Activated CD4-positive, alpha-beta T cell treated with anti-CD3 and anti-CD28 coated beads, Interleukin-2, amount 10 ng/mL, durations not matched to agents 7 days and 5 days (primary cell): ENCODE results near the gene ZC3H11A. TPM values are rescaled to one million over a fixed set of nuclear protein-coding genes. Genes with fewer than 3 reads are reported as not detected.
A peak's percentile ranks its signal among the peaks of the same experiment; 100 is the strongest.
"Not testable (repeated sequence)": the region's sequence is repeated elsewhere in the genome, so short reads cannot be mapped to it uniquely, and the experiment has no call there.

Experiments used
- CTCF ChIA-PET: fragments of 350-600 bp; sonication (Branson Sonifier 250); formaldehyde crosslinking; loops from one replicate; lab custom pipeline; 2021; ENCODE audit warnings: antibody characterized with exemption; lab: Charles Lee
- POLR2A ChIA-PET: fragments of 350-600 bp; sonication (Branson Sonifier 250); formaldehyde crosslinking; loops from one replicate; lab custom pipeline; 2021; ENCODE audit warnings: antibody characterized with exemption; lab: Charles Lee
- DNase-seq: peaks from one replicate; pipeline ENCODE4 v3.0.0-alpha.2; 2020
- H3K27ac Mint-ChIP-seq: one replicate; pipeline ENCODE4 v1.8.0; 2021; ENCODE audit warnings: mild to moderate bottlenecking, moderate library complexity, mixed read lengths
- H3K27me3 Mint-ChIP-seq: one replicate; pipeline ENCODE4 v1.8.0; 2021; ENCODE audit warnings: mixed read lengths
- H3K36me3 Mint-ChIP-seq: one replicate; pipeline ENCODE4 v1.8.0; 2021; ENCODE audit warnings: low read depth, mixed read lengths
- H3K4me1 Mint-ChIP-seq: one replicate; pipeline ENCODE4 v1.8.0; 2021; ENCODE audit warnings: mixed read lengths
- H3K4me3 Mint-ChIP-seq: one replicate; pipeline ENCODE4 v1.8.0; 2021; ENCODE audit warnings: mild to moderate bottlenecking, moderate library complexity, mixed read lengths
- H3K9me3 Mint-ChIP-seq: one replicate; pipeline ENCODE4 v1.8.0; 2021; ENCODE audit warnings: mixed read lengths
- total RNA-seq, 2 experiments: library from RNA; stranded (reverse); gene quantifications; one replicate each; pipeline ENCODE4 v1.2.3, GENCODE V29; 2021

The ZC3H11A gene
- total RNA-seq = 10 to 100 TPM; 83.6 to 97.8 TPM

DNA sequence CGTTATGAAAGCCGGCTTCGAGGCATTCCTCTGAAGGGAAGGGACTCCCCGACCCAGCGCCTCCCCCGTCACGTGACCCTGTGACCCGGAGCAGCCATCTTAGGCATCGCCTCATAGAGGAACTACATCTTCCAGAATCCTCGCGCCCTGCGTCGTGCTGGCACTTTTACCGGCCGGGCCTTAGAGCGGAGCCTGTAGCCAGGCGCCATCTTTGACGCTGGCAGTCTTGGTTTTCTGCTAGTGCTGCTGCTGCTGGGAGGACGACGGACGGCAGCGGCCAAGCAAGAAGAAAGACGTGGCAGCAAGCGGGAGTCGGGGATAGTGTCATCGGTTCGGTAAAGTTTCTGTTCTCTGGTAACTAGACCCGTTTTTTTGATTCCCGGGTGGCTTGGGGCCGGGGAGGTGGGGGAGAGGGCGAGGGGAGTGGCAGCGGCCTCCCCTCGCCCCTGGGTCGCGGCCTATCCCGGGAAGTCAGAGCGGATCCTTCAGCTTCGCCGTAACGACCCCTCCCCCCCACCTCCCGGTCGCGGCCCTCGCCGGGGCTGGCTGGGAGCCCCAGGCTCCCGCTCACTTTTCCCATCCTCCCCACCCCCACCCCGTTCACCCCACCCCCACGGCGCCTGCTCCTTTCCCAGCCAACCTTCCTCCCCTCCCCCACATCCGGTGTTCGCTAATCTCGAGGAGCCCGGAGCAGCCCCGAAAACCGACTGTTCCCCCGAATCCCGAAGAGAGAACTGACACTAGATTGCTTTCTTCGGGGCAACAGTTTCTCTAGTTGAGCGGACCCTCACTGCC, at the start of gene ZC3H11A, which contains the start of gene ZBED6:
TSS of gene ZC3H11A (plus strand) at position 183 of the 795 bp plus-strand sequence. CDS start 21,448 bp downstream, outside the sequence.
TSS of gene ZBED6 (plus strand) at position 183 of the 795 bp plus-strand sequence. CDS start 1,900 bp downstream, outside the sequence.
- Mint-ChIP-seq H3K27ac (peak within 1 kb of the TSS; percentile 93), H3K9me3 (peaks cover 4% of the 10 kb centered on the region), H3K4me3 (peak within 1 kb of the TSS; percentile 95), H3K27me3 (no peaks in the 10 kb centered on the region), H3K4me1 (peaks cover 51% of the 10 kb centered on the region), H3K36me3 (peaks cover 39% of the 10 kb centered on the region)
- POLR2A ChIA-PET = interaction anchor here (0.5 kb wide), 1 partner anchor 732 kb away, joined by 3 read pairs; no protein-coding TSS in a partner anchor
- CTCF ChIA-PET = interaction anchor here (0.8 kb wide), 1 partner anchor 40 kb away, joined by 4 read pairs; no protein-coding TSS in a partner anchor
- peak; percentile 100 for DNase-seq

GRCh38 chr1:203746281-203746680, 49.1 kb upstream of the ZC3H11A start:
- Mint-ChIP-seq H3K4me3 (no peak overlapping the region), H3K4me1 (peaks cover 18% of the 10 kb centered on the region), H3K27ac (no peak overlapping the region), H3K27me3 (no peaks in the 10 kb centered on the region), H3K36me3 (peaks cover 30% of the 10 kb centered on the region), H3K9me3 (no peaks in the 10 kb centered on the region)
- ChIA-PET POLR2A (no interaction called here), CTCF (interaction anchor here (0.8 to 2.6 kb wide), 5 partner anchors 14 to 477 kb away, joined by 3 to 13 read pairs (median 5); partner anchors contain the start of gene LAX1)
- no peak for DNase-seq

DNA sequence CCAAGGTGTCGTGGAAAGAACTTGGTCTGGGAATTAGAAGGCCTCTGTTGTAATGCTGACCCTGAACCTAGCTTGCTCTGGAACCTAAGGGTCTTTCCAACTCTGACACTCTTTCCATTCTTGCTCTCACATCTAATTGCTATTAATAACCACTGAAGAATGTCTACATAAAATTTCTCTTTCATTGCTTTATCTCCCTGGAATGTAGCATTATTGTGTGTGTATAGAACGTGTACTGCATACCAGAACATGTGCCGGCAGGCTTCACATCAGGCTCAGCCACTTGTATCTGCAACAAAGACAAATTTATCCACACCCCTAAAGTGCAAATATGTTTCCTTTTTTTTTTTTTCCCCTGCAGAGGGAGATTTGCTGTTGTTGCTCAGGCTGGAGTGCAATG, 44.4 kb upstream of the ZC3H11A start:
- H3K9me3 Mint-ChIP-seq = no peaks in the 10 kb centered on the region
- H3K4me1 Mint-ChIP-seq = peaks cover 23% of the 10 kb centered on the region
- H3K4me3 Mint-ChIP-seq = no peak overlapping the region
- peaks cover 2% of the 10 kb centered on the region for H3K36me3 Mint-ChIP-seq
- ChIA-PET POLR2A (no interaction called here), CTCF (interaction anchor here (1.7 kb wide), 1 partner anchor 14 kb away, joined by 6 read pairs; the partner anchor contains the start of gene LAX1)
- no peaks in the 10 kb centered on the region for H3K27me3 Mint-ChIP-seq
- H3K27ac Mint-ChIP-seq = no peak overlapping the region
- no peak for DNase-seq

DNA sequence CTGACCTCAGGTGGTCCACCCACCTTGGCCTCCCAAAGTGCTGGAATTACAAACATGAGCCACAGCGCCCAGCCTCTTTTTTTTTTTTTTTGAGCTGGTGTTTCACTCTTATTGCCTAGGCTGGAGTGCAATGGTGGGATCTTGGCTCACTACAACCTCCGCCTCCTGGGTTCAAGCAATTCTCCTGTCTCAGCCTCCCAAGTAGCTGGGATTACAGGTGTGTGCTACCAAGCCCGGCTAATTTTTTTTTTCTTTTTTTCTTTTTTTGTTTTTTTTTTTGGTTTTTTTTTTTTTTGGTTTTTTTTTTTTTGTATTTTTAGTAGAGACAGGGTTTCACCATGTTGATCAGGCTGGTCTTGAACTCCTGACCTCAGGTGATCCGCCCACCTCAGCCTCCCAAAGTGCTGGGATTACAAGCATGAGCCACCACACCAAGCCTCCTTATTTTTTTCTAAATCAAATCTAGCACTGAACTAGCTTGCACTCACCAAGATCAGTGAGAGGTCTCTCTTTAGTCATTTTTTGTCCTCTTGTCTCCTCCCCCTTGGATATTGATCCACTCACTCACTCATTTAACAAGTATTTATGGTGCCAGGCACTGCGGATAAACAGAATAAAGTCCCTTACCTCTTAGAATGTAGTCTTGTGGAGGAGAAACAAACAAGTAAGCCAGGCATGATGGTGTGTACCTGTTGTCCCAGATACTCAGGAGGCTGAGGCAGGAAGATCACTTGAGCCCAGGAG, 43.6 kb upstream of the ZC3H11A start:
- not testable (repeated sequence) for DNase-seq, H3K9me3 Mint-ChIP-seq, H3K4me3 Mint-ChIP-seq, H3K36me3 Mint-ChIP-seq, H3K27me3 Mint-ChIP-seq, H3K27ac Mint-ChIP-seq
- peaks cover 24% of the 10 kb centered on the region for H3K4me1 Mint-ChIP-seq
- CTCF ChIA-PET = interaction anchor here (1.0 kb wide), 1 partner anchor 14 kb away, joined by 6 read pairs; the partner anchor contains the start of gene LAX1
- POLR2A ChIA-PET = interaction anchor here (0.6 kb wide), 1 partner anchor 13 kb away, joined by 3 read pairs; no protein-coding TSS in a partner anchor

DNA sequence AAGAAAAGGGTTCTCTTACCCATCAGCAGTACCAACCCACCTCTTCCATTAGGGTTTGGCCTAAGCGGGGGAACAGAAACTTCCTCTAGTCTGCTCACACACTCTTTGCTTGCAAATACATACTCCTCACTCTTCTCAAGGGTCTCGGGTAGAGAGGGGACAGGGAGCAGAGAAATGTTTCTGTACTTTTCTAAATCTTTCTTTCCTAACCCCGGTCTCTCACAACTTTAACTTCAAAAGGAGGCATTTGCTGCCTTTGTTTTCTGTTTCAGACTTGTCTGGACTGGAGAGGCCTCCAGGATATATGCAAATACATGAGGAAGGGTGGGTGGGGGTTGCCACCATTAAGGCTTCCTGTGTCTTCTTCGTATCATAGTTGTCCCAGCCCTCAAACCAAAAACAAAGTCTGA, 41.0 kb upstream of the ZC3H11A start:
- CTCF ChIA-PET = no interaction called here
- POLR2A ChIA-PET = no interaction called here
- Mint-ChIP-seq H3K36me3 (no peaks in the 10 kb centered on the region), H3K27me3 (no peaks in the 10 kb centered on the region), H3K4me3 (no peak overlapping the region), H3K4me1 (peaks cover 26% of the 10 kb centered on the region), H3K27ac (peak overlapping the region; percentile 93), H3K9me3 (no peaks in the 10 kb centered on the region)
- peak; percentile 24 for DNase-seq

DNA sequence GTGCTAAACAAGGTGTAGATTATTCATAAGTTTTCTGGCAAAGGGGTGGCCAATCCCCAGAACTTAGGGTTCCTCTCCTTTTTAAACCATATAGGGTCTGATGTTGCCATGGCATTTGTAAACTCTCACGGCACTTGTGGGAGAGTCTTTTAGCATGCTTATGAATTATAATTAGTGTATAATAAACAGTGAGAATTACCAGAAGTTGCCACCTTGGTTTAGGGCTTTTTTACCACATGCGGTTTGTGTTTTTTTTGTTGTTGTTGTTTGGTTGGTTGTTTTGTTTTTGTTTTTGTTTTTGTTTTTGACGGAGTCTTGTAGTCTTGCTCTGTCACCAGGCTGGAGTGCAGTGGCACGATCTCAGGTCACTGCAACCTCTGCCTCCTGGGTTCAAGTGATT, 39.4 kb upstream of the ZC3H11A start:
- no peaks in the 10 kb centered on the region for H3K36me3 Mint-ChIP-seq
- no peaks in the 10 kb centered on the region for H3K27me3 Mint-ChIP-seq
- no peak for DNase-seq
- no peak overlapping the region for H3K4me3 Mint-ChIP-seq
- H3K4me1 Mint-ChIP-seq = peaks cover 26% of the 10 kb centered on the region
- ChIA-PET CTCF (interaction anchor here (0.6 to 1.5 kb wide), 3 partner anchors 9 to 82 kb away, joined by 3 to 4 read pairs (median 4); partner anchors contain the start of gene LAX1), POLR2A (no interaction called here)
- H3K9me3 Mint-ChIP-seq = no peaks in the 10 kb centered on the region
- H3K27ac Mint-ChIP-seq = no peak overlapping the region

- H3K4me1 Mint-ChIP-seq = peaks cover 32% of the 10 kb centered on the region
- H3K4me3 Mint-ChIP-seq, H3K27me3 Mint-ChIP-seq, POLR2A ChIA-PET, H3K9me3 Mint-ChIP-seq, DNase-seq, H3K27ac Mint-ChIP-seq, H3K36me3 Mint-ChIP-seq: not testable (repeated sequence)
- CTCF ChIA-PET = interaction anchor here (0.6 to 1.5 kb wide), 2 partner anchors 10 to 68 kb away, joined by 3 to 6 read pairs; no protein-coding TSS in a partner anchor
Measured at GRCh38 chr1:203758749-203759148, 36.7 kb upstream of the ZC3H11A start.

- Mint-ChIP-seq H3K36me3 (peaks cover 5% of the 10 kb centered on the region), H3K9me3 (no peaks in the 10 kb centered on the region), H3K4me1 (peaks cover 32% of the 10 kb centered on the region), H3K27ac (no peak overlapping the region), H3K4me3 (no peak overlapping the region), H3K27me3 (no peaks in the 10 kb centered on the region)
- no peak for DNase-seq
- ChIA-PET POLR2A (no interaction called here), CTCF (interaction anchor here (1.2 to 1.4 kb wide), 2 partner anchors 14 to 39 kb away, joined by 3 read pairs; no protein-coding TSS in a partner anchor)
Measured at GRCh38 chr1:203760506-203760905, 34.9 kb upstream of the ZC3H11A start.

DNA sequence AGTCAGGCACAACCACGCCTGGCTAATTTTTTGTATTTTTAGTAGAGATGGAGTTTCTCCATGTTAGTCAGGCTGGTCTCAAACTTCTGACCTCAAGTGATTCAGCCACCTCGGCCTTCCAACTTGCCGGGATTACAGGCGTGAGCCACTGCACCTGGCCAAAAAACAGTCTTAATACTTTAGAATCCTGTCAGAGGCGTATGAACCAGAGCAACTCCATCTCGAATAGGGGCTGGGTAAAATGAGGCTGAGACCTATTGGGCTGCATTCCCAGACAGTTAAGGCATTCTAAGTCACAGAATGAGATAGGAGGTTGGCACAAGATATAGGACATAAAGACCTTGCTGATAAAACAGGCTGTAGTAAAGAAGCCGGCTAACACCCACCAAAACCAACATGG, 33.5 kb upstream of the ZC3H11A start:
- CTCF ChIA-PET, DNase-seq, H3K9me3 Mint-ChIP-seq, H3K4me3 Mint-ChIP-seq, H3K36me3 Mint-ChIP-seq, POLR2A ChIA-PET, H3K27me3 Mint-ChIP-seq: not testable (repeated sequence)
- H3K4me1 Mint-ChIP-seq = peaks cover 39% of the 10 kb centered on the region
- H3K27ac Mint-ChIP-seq = peak overlapping the region; percentile 14

DNA sequence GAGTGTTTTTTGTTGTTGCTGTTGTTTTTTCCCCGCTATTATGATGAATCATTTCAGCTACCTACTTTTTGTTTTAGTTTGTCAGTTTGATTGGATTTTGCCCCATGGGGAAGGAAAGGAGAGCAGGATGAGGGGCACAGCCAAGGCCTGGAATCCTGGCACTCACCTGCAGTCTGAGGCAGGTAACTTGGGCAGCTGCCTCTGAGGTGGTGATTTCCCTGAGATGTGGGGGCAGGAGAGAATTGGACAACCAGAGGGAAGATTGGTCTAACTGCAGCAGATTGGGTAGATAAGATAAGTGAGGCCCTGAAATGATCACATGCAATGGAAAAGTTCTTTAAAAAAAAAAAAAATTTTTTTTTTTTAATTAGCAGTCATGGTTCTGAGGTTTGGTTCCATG, 31.9 kb upstream of the ZC3H11A start:
- Mint-ChIP-seq H3K4me3 (no peak overlapping the region), H3K9me3 (no peaks in the 10 kb centered on the region), H3K36me3 (peaks cover 12% of the 10 kb centered on the region), H3K27ac (peak overlapping the region; percentile 99), H3K4me1 (peaks cover 48% of the 10 kb centered on the region), H3K27me3 (no peaks in the 10 kb centered on the region)
- POLR2A ChIA-PET = no interaction called here
- no peak for DNase-seq
- CTCF ChIA-PET = interaction anchor here (3.7 kb wide), 1 partner anchor 17 kb away, joined by 13 read pairs; no protein-coding TSS in a partner anchor

- H3K4me3 Mint-ChIP-seq = peak overlapping the region; percentile 88
- DNase-seq = no peak
- H3K9me3 Mint-ChIP-seq = no peaks in the 10 kb centered on the region
- no peaks in the 10 kb centered on the region for H3K27me3 Mint-ChIP-seq
- peak overlapping the region; percentile 99 for H3K27ac Mint-ChIP-seq
- CTCF ChIA-PET = interaction anchor here (0.6 to 3.7 kb wide), 13 partner anchors 9 to 633 kb away, joined by 3 to 13 read pairs (median 3); no protein-coding TSS in a partner anchor
- POLR2A ChIA-PET = interaction anchor here (0.5 to 1.0 kb wide), 3 partner anchors 13 to 90 kb away, joined by 3 read pairs; no protein-coding TSS in a partner anchor
- H3K36me3 Mint-ChIP-seq = peaks cover 13% of the 10 kb centered on the region
- peaks cover 50% of the 10 kb centered on the region for H3K4me1 Mint-ChIP-seq
Measured at GRCh38 chr1:203764105-203765028, 31.1 kb upstream of the ZC3H11A start.
